Hepatocyte (in vitro differentiated cells): ENCODE measurements around the gene SLC45A2.

ENCODE experiments used
- EZH2phosphoT487 ChIP-seq: fragments of 200-600 bp; sonication (generic); IDR thresholded peaks from one replicate; pipeline ENCODE4 v1.6.1; 2018; ENCODE audit warnings: antibody characterized with exemption, mild to moderate bottlenecking, low read depth, moderate library complexity; ENCODE audit not compliant: unreplicated experiment, severe bottlenecking
- TF ChIP-seq, protein P1 (sequence below): fragments of 200-600 bp; sonication (generic); IDR thresholded peaks from 2 replicates; pipeline ENCODE4 v1.5.1; 2016; ENCODE audit warnings: antibody characterized with exemption, mild to moderate bottlenecking; ENCODE audit not compliant: poor library complexity

DNA sequence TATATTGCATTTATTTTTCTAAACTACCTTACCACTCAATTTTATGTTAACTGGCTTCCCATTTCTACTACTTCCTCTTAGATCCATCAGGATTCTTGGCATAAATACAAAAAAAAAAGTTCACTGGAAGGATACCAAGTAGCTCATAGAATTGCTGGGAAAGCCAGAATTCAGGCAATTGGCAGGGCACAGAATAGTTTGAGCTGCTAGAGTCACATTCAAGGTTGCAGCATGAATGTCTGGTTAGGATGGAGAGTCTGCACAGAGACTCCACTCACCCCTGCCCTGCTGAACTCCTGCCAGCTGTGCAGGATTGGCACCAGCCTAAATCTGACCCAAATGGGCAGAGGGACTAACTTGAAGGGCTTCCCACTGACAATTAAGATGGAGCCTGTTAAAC lies 28.3 kb upstream of the SLC45A2 start:
- TF ChIP-seq, protein P1, sequence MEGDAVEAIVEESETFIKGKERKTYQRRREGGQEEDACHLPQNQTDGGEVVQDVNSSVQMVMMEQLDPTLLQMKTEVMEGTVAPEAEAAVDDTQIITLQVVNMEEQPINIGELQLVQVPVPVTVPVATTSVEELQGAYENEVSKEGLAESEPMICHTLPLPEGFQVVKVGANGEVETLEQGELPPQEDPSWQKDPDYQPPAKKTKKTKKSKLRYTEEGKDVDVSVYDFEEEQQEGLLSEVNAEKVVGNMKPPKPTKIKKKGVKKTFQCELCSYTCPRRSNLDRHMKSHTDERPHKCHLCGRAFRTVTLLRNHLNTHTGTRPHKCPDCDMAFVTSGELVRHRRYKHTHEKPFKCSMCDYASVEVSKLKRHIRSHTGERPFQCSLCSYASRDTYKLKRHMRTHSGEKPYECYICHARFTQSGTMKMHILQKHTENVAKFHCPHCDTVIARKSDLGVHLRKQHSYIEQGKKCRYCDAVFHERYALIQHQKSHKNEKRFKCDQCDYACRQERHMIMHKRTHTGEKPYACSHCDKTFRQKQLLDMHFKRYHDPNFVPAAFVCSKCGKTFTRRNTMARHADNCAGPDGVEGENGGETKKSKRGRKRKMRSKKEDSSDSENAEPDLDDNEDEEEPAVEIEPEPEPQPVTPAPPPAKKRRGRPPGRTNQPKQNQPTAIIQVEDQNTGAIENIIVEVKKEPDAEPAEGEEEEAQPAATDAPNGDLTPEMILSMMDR: no peak
- no peak for TF ChIP-seq EZH2phosphoT487
